NB4 (cell line): Measurements from ENCODE around the gene NTN5.
A peak's percentile ranks its signal among the peaks of the same experiment; 100 is the strongest.

Source experiments
- DNase-seq: peaks from one replicate; pipeline ENCODE4 v3.0.0; 2010; ENCODE audit warnings: low read depth
- H3K4me3 ChIP-seq: one replicate; pipeline ENCODE4 v1.5.1; 2011; ENCODE audit warnings: mild to moderate bottlenecking, low read depth, low read length, moderate library complexity
- MYC ChIP-seq: IDR thresholded peaks from 2 replicates; pipeline ENCODE4 v1.6.1; 2011; ENCODE audit warnings: low read depth, low read length
- POLR2A ChIP-seq: IDR thresholded peaks from 2 replicates; pipeline ENCODE4 v1.6.1; 2011; ENCODE audit warnings: mild to moderate bottlenecking; ENCODE audit not compliant: insufficient read length; ENCODE audit errors: extremely low read depth
- TF ChIP-seq, protein P1 (sequence below): IDR thresholded peaks from 2 replicates; pipeline ENCODE4 v1.6.1; 2011; ENCODE audit warnings: low read depth, low read length
- TF ChIP-seq, protein P2 (sequence below): IDR thresholded peaks from one replicate; pipeline ENCODE4 v1.5.1; 2012; ENCODE audit warnings: low read depth, low read length

NTN5 gene

DNA sequence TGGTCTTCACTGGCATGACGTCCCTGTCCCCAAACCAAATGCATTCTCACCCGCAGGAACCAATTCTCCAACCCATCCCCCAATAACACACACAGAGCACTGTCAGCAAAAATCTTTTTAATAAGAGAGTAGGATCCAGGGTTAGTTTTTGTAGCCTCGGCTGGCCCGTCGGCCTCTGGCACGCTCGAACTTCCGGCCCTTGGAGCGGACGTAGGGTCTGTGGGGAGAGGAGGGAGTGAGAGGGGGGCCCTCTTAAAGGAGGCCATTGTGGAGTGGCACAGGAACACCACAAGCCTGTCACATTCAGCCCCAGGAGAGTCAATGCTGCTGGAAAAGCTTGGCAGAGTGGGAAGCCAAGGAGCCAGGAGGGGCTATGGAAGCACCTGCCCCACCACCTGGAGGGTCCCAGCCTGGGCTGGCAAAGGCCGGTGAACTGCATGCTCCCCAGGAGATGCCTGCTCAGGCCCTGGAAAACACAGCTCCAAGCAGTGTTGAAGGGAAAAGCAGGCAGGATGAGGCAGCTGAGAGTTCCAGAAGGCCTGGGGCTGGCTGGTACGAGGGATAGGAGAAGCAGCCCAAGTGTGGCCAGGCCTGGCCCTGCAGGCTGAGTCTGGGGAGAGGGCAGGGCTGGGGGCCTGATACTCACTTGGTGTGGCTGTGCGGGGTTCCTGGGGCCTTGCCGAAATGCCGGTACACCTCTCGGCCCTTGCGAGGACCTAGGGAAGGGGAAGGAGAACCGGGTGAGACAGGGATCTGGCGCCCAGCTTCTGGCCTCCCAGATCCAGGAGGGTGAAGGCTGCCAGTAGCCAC lies 57.4 kb downstream of the NTN5 start:
- no peak for TF ChIP-seq POLR2A
- TF ChIP-seq MYC = no peak
- TF ChIP-seq, protein P1, sequence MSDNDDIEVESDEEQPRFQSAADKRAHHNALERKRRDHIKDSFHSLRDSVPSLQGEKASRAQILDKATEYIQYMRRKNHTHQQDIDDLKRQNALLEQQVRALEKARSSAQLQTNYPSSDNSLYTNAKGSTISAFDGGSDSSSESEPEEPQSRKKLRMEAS = no peak
- TF ChIP-seq, protein P2, sequence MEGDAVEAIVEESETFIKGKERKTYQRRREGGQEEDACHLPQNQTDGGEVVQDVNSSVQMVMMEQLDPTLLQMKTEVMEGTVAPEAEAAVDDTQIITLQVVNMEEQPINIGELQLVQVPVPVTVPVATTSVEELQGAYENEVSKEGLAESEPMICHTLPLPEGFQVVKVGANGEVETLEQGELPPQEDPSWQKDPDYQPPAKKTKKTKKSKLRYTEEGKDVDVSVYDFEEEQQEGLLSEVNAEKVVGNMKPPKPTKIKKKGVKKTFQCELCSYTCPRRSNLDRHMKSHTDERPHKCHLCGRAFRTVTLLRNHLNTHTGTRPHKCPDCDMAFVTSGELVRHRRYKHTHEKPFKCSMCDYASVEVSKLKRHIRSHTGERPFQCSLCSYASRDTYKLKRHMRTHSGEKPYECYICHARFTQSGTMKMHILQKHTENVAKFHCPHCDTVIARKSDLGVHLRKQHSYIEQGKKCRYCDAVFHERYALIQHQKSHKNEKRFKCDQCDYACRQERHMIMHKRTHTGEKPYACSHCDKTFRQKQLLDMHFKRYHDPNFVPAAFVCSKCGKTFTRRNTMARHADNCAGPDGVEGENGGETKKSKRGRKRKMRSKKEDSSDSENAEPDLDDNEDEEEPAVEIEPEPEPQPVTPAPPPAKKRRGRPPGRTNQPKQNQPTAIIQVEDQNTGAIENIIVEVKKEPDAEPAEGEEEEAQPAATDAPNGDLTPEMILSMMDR = no peak
- peak overlapping the region; percentile 68 for H3K4me3 ChIP-seq
- no peak for DNase-seq

DNA sequence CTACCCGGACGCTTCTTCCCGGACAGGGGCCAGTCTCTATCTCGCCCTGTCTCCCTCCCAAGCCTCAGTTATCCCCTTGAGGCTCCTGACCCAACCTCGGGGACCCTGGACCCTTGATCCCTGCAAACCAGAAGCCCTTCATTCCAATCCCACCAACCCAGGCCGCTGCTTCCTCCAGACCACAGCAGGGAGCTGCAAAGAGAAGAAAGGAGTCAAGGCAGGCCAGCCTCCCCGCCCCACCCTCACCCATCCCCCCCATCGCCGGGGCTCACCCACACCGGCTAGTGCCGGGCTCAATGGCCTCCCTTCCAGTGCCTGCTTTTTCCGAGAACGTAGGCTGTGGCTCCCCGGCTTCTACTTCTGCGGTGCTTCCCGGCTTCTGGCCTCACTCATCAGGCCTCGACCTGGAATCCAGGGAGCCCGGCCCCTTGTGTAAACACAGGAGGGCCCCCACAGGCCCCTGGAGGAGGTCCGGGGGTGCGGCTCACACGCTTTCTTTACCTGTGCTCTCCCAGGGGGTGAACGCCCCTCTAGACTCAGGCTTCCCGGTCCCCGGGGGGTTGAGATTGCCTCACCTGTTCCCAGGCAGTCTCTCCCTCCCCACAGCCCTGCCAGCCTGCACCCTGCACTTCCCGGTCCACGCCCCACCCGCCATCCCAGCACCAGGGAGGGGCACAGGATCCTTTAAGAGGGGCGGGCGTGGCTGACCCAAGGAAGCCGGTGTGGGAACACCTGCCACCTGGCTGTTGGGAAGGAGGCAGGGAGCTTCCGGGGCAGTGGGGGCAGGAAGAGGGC lies 58.2 kb downstream of the NTN5 start, which contains the start of gene FAM83E:
Gene FAM83E, minus strand, starts transcription at position 641 of the 795 bp plus-strand sequence. CDS start 1,704 bp downstream, outside the sequence.
- peak within 1 kb of the TSS; percentile 68 for H3K4me3 ChIP-seq
- peak; percentile 75 for DNase-seq
- TF ChIP-seq MYC (no peak), POLR2A (no peak)
- TF ChIP-seq, protein P2 = no peak
- TF ChIP-seq, protein P1 = no peak

DNA sequence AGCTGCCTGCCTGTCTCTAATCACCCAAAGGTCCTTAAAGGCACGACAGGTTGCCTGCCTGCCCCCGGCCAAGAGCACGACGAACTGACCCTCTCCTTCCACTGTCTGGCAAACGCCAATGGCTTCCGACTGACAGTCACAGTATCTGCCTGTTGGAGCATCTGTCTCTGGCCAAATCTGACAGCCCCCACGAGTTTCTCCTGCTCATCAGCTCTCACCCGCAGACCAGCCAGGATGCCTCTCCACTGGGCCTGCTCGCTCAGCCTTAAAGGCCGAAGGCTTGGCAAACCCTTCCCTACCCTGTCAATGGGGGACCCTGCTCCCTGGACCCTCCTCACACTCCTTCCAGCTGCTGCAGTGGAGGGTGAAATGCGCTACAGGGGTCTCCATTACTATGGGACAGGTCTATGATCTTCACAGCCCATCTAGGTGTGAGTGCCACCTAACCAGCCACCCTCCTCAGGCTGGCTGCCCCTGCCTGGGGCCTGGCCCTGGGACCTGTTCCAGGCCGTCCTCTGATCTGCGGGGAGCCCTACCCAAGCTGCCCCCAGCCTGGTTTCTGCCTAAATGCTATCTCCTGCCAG lies 58.9 kb downstream of the NTN5 start:
- no peak overlapping the region for H3K4me3 ChIP-seq
- DNase-seq = no peak
- TF ChIP-seq, protein P1 = no peak
- TF ChIP-seq, protein P2 = no peak
- no peak for TF ChIP-seq POLR2A
- no peak for TF ChIP-seq MYC

DNA sequence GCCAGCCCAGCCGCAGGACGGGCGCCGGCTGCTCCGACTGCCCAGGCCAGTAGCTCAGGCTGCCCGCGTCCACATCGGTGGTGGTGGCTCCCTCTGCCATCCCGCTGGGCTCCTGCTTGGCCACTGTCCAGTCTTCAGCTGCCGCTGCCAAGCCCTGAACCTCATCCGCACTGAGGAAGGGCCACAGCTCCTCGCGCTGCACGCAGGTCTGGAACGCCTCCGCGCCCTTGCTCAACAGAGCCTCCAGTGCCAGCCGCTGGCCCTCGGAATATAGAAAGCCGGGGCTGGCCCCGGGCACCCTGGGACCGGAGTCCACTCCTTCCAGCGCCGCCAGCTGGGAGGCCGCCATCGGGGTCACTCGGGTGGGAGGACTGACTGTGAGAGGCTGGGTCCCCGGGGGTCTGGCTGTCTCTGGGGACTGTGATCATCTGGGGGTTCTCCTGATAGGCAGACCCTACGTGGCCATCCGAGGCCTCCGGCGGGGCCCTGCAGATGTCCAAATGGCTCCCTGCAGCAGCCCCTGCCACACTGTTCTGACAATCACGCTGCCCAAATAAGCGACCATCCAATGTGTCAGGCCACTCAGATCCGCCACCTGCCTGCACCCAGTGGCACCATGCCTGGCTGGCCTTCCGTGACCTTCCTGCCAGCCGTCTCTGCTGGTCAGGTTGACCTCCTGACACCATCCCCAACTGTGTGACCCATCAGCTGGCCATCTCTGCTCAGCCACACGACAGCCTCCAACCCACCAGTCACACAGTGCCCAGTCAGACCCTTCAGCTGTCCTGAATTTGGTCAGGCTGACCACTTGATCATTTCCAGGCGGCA lies 59.6 kb downstream of the NTN5 start:
- no peak overlapping the region for H3K4me3 ChIP-seq
- TF ChIP-seq MYC (no peak), POLR2A (no peak)
- TF ChIP-seq, protein P2 = no peak
- TF ChIP-seq, protein P1 = no peak
- DNase-seq = no peak

DNA sequence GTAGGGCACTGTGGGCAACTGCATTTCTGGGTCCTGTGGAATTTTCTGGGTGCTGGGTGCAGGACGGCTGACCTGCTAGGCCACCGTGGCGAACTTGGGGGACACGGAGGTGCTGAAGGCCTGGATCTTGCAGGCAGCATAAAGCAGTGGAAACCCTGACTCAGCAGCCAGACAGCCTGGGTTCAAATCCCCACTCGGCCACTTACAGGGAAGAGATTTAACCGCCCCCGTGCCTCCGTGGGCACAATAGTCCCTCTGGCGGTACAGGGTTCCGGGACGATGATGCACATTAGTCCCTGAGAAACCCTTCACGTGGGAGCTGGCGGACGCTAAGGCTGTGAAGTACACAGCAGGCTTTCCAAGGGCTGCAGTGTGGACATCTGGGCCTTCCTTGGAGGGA lies 60.9 kb downstream of the NTN5 start:
- H3K4me3 ChIP-seq = no peak overlapping the region
- peak; percentile 60 for DNase-seq
- TF ChIP-seq, protein P2 = no peak
- TF ChIP-seq, protein P1 = no peak
- TF ChIP-seq POLR2A = no peak
- TF ChIP-seq MYC = no peak
